NB4 (cell line): ENCODE results near the gene DPYD.

Experiments used
- MYC ChIP-seq: IDR thresholded peaks from 2 replicates; pipeline ENCODE4 v1.6.1; 2011; ENCODE audit warnings: low read depth, low read length
- POLR2A ChIP-seq: IDR thresholded peaks from 2 replicates; pipeline ENCODE4 v1.6.1; 2011; ENCODE audit warnings: mild to moderate bottlenecking; ENCODE audit not compliant: insufficient read length; ENCODE audit errors: extremely low read depth
- TF ChIP-seq, protein P1 (sequence below): IDR thresholded peaks from one replicate; pipeline ENCODE4 v1.5.1; 2012; ENCODE audit warnings: low read depth, low read length
- TF ChIP-seq, protein P2 (sequence below): IDR thresholded peaks from 2 replicates; pipeline ENCODE4 v1.6.1; 2011; ENCODE audit warnings: low read depth, low read length

DNA sequence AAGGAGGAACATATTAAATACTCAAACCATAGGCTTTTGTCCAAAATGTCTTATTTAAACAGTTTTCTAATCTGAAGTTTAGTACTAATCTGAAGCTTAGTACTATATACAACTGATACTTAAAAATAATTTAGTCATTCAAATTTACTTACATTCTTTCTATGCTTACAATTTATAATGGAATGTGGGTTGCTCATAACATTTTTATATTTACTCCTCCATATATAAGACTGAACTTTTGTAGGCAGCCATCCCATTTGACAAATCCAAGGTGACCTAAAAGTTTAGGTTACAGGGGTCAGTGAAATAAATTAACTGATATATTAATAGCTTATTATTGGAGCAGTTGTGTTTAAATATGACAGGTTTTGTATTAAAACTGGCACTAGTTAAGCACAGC is 570.6 kb downstream of the DPYD start:
- TF ChIP-seq, protein P1, sequence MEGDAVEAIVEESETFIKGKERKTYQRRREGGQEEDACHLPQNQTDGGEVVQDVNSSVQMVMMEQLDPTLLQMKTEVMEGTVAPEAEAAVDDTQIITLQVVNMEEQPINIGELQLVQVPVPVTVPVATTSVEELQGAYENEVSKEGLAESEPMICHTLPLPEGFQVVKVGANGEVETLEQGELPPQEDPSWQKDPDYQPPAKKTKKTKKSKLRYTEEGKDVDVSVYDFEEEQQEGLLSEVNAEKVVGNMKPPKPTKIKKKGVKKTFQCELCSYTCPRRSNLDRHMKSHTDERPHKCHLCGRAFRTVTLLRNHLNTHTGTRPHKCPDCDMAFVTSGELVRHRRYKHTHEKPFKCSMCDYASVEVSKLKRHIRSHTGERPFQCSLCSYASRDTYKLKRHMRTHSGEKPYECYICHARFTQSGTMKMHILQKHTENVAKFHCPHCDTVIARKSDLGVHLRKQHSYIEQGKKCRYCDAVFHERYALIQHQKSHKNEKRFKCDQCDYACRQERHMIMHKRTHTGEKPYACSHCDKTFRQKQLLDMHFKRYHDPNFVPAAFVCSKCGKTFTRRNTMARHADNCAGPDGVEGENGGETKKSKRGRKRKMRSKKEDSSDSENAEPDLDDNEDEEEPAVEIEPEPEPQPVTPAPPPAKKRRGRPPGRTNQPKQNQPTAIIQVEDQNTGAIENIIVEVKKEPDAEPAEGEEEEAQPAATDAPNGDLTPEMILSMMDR: no peak
- TF ChIP-seq POLR2A: no peak
- no peak for TF ChIP-seq MYC
- TF ChIP-seq, protein P2, sequence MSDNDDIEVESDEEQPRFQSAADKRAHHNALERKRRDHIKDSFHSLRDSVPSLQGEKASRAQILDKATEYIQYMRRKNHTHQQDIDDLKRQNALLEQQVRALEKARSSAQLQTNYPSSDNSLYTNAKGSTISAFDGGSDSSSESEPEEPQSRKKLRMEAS: no peak
